Left ventricle myocardium superior (tissue), 1 donor: ENCODE data around the gene BCR. TPM values are rescaled to one million over a fixed set of nuclear protein-coding genes. Genes with fewer than 3 reads are reported as not detected.
A peak's percentile ranks its signal among the peaks of the same experiment; 100 is the strongest.

Experiments used
- ATAC-seq: fragments of 200-7000 bp; cut with Tn5 transposase; one replicate; pipeline ENCODE4 v1.9.1; 2020; ENCODE audit warnings: mild to moderate bottlenecking, moderate library complexity
- DNase-seq: peaks from one replicate; pipeline ENCODE4 v3.0.0-alpha.2; 2020
- intact Hi-C: fragments of 100-400 bp; cut with micrococcal nuclease; formaldehyde crosslinking; loops from one replicate; pipeline ENCODE4 v1.11.0; 2022
- total RNA-seq: library from RNA; stranded (reverse); fragmentation: NEBNext Ultra II Directional; extraction: Animal tissue kit (Norgen Biotek cat#: 25700); gene quantifications from one replicate; pipeline ENCODE4 v1.2.1, GENCODE V29; 2021
- donor health status: DM: no; HTN: yes; CAD: no; lungs with severe emphysema.

Gene BCR
- total RNA-seq, 1 donor from 2014 or later, result 25.0 TPM

DNA sequence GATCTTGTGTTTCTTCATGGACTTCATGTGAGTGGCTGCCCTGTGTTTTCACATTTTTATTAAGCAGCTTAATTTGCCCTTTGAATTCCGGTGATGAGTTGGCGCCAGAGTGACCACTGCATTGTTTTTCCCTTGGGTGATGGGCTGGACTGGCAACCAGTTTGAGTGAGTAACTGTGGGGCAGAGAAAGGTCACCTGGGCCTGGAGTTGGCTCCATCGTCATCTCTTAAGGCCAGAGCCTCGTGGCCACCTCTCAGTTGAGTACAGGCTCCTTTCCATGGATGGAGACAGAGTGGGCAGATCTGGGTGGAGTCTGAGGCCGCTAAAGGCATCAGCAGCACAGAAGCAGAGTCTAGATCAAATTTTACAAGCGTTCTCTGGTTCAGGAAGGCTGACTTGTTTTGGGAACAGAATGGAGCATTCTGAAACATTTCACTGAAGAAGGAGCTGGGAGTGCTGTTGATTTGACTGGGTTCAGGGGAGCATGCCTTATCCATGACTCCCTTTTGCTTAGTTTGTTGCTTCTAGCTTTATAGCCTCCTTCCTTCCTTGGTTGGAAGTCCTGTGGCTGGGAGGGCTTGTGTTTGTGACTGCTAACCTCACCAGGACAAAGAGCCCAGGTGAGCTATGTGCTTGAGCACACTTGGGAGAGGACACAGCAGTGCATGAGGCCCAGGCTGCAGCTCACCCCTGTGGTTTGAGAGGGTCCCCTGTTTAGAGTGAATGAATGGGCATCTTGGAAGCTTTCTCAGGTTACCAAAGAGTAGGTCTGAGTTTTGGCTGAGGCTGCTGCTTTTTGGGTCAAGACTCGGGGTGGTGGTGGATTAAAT lies 7.8 kb downstream of the BCR start:
- ATAC-seq, result no peak
- intact Hi-C loops, result no loop called here
- DNase-seq, result no peak

- ATAC-seq, result peak; percentile 85
- intact Hi-C loops, result no loop called here
These were observed 10.2 kb downstream of the BCR start for GRCh38 chr22:23190526-23190925.

DNA sequence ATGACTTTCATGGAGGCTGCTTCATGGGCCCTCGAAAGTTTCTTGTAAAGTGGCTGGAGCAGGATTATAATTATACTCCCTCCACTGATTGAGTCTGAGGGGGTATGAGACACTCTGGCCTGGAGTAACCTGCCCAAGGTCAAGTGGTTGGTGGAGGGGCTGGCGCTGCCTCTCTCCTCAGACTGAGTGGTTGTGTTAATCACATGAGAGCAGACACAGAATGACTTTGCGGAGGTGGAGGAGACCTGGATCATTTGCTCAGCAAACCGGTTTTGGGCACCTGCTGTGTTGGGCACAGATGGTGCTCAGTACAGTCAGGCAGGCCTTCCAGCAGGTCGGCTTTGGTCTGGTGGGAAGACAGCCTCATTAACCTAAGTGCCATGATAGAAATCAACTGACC lies 11.8 kb downstream of the BCR start:
- ATAC-seq (peak; percentile 77), DNase-seq (peak; percentile 45)
- intact Hi-C loops, result no loop called here

More at GRCh38 chr22:23190526-23190925, 10.2 kb downstream of the BCR start:
- peak; percentile 50 for DNase-seq

DNA sequence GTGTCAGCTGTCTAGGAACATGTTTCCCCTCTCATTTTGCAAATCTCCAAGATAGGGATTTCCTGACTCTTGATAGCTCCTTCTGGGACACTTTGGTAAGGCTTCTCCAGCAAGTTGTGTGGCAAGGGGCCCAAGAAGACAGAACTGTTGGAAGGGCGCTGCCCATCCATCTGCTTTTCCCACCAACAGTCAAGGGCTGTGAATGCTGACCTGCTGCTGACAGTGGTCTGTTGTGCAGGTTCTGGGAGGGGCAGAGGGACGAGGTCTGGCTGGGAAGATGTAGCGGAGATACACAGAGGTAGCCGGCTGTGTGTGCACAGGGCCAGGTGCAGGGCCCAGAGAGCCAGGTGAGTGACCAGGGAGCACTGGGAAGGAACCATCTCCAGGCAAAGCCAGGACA lies 12.2 kb downstream of the BCR start:
- DNase-seq, result no peak
- ATAC-seq, result no peak
- intact Hi-C loops, result no loop called here

DNA sequence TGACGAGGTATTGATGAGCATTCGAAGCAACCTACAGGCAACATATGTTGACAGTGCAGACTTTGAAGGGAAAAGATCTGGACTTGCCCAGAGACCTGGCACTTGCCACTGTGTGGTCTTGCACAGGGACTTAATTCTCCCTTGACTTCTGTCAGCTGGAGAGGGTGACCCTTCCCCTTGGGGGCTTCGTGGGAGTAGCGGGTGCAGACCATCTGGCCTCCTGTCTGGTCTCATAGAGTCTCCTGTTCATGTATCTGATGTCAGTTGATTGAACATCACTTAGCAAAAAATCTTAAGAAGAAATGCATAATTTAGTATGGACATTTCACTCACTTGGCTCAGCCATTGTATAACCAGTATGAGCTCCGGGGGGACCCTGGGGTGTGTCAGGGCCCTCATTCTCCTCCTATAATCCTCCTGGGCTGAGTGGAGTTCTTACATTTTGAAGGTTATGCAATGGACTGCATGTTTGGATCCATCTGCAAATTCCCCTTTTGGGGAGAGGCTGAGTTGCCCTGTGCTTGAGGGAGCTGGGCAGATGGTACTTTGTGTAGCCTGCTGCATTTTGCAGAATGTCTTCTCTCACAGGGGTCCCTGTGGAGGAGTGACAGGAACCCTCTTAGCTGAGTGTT lies 13.0 kb downstream of the BCR start:
- intact Hi-C loops, result no loop called here
- DNase-seq, result no peak
- ATAC-seq, result no peak

DNA sequence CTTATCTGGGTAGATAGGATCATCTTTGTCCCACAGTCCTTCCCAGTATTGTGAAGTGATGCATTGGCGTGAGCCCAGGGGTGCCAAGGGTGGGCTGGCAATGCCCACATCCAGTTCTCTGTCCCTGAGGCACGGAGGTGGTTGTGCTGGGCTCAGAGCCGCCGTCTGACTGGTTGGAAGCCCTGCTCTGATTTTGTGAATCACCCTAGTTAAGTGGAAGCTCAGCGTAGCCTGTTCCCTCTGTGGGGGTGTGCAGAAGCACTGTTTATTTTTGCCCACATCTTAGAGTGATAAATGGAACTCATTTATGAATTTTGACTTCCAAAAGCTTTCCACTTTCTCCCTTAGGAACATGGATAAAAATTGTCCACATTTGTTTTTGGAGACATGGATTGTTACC lies 13.6 kb downstream of the BCR start:
- intact Hi-C loops, result no loop called here
- no peak for ATAC-seq

DNA sequence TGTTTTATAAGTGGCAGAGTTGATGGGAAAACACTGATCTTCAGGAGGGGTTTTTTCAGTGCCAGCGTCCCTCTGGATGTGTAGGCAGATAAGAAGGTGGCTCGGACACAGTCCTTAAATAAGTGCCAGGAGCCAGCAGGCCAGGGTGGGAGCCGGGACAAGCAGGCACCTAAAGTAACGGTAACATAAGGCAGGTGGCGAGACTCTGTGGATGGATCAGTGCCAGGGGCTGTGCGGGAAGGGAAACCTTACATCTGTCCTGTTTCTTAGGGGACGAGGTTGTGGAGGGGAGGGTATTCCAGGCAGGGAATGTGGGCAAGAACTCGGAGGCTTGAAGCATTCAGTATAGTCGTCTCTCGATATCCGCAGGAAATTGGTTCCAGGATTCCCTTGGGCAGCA lies 15.9 kb downstream of the BCR start:
- ATAC-seq (no peak), DNase-seq (no peak)
- intact Hi-C loops, result no loop called here

More for the DNA sequence above, 13.6 kb downstream of the BCR start:
- DNase-seq, result no peak

GRCh38 chr22:23197836-23198235 lies 17.5 kb downstream of the BCR start:
- intact Hi-C loops, result no loop called here
- ATAC-seq, result no peak
- DNase-seq, result no peak

- no peak for ATAC-seq
- intact Hi-C loops, result no loop called here
- DNase-seq, result no peak
These were observed 18.9 kb downstream of the BCR start for GRCh38 chr22:23199159-23199558.

- intact Hi-C loops, result no loop called here
- ATAC-seq, result no peak
- DNase-seq, result peak; percentile 19
These were observed 20.6 kb downstream of the BCR start for GRCh38 chr22:23200898-23201297.

DNA sequence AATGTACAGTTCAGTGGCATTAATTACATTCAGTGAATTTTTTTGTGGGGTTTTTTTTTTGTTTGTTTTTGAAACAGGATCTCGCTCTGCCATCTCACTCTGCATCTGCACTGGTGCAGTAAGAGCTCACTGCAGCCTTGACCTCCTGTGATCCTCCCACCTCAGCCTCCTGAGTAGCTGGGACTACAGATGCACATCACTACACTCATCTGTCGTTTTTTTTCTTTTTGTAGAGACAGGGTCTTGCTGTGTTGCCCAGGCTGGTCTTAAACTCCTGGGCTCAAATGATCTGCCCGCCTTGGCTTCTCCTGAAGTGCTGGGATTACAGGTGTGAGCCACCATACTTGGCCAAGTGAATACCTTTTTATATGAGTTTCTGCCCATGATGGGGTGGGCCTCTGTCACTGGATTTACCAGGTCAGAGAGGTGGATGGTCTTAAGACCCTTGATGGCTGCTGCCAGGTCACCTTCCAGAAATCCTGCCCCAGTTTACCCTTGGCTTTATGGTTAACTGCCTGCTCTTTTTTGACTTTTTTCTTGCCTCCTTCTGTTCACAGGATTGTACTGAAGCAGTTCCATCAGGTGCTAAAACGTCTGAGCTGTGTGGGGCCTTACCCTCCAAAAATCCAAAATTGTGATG lies 22.6 kb downstream of the BCR start:
- no peak for DNase-seq
- intact Hi-C loops, result no loop called here
- ATAC-seq, result no peak

- DNase-seq (no peak), ATAC-seq (no peak)
- intact Hi-C loops, result no loop called here
These were observed 23.3 kb downstream of the BCR start for GRCh38 chr22:23203452-23204124.

DNA sequence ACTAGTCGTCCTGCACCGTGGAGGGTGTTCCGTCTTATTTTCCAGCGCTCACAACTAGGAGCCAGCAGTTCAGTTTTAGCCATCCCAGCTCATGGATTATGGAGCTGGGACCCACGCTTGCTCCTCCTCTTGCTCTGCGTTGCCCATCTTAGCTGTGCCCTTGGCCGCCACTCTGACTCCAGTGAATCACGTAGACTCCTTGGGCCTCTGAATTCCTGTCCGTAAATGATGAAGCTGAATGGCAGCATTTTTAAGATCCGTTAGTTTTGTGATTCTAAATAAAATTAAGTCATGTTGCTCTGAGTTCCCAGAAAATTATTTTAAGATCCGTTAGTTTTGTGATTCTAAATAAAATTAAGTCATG lies 23.8 kb downstream of the BCR start:
- DNase-seq, result no peak
- no peak for ATAC-seq
- intact Hi-C loops, result no loop called here

DNA sequence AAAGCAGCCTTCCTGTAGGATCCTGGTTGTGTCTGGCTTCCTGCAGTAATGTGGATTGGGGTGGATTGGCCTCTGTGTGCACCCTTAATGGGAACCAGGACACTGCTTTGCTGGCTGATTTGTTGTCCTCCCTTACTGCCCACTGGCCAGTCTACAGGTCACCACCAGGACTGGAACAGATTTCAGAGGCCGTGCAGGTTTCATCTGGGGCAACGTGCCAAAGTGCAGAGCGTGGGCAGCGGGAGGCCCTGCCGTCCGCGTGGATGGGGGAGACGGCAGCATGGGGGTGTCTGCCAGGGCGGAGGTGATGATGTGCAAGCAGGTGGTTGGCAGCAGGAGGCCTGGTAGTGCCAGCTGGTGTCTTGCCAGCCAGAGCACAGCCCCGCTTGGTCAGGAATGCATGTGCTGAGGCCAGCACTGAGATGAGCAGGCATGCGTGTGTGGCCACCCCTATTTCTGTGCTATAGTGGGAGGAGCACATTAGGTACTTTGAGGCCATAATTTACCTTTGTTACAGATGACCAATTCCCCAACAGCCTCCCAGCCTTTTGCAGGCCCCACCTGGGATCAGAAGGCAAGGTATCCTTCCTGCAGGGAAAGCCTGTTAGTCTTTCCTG lies 24.3 kb downstream of the BCR start:
- DNase-seq (peak; percentile 92), ATAC-seq (peak; percentile 96)
- intact Hi-C loops, result no loop called here

- DNase-seq, result no peak
- no peak for ATAC-seq
- intact Hi-C loops, result no loop called here
These were observed 25.2 kb downstream of the BCR start for GRCh38 chr22:23205339-23206049.

DNA sequence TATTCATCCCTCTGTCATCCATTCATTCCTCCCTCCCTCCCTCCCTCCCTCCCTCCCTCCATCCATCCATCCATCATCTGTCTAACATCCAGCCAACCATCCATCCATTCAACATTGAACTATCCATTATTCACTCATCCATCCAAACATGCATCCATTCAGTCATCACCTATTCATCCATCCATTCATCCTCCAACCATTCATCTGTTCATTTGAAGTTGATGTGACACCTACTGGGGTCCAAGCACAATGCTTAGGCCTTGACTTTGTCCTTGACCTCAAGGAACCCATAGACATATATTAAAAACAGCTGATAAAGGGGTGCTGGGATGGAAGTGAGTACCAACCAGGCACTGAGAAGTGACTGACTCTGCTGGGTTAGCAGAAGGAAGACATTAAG lies 26.6 kb downstream of the BCR start:
- no peak for DNase-seq
- intact Hi-C loops, result no loop called here
- no peak for ATAC-seq

DNA sequence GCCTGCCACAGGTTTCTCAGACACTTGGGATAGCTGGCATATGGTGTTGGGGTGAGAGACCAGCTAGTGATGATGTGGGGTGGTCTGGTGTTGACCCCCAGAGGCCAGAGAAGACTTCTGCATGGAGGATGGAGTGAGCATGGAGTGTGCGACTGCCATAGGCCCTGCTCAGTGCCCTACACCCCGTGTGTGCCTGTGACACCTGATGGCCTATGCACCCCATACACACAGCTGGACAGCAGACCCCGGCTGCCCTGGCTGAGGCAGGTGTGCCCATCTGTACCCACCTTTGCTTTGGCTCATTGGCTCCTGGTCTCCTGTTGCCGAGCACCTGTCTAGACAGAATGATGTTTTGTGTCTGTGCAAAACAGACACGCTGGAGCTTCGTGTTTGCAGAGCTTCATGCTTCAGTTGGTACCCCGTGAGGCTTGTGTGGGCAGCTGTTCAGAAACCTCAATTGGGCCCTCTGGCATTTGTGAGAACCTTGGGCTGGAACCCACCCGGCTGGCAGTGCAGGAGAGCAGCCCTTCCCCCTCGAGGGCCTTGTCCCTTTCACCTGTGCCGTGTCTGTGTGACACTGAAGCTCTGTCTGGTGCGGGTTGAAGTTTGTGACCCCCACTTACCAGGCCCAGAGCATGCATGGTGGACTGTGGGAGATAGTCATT lies 27.6 kb downstream of the BCR start:
- intact Hi-C loops, result no loop called here
- no peak for ATAC-seq

GRCh38 chr22:23210428-23211170 lies 30.3 kb downstream of the BCR start:
- ATAC-seq, result no peak
- DNase-seq, result no peak

More for the DNA sequence above, 27.6 kb downstream of the BCR start:
- no peak for DNase-seq

More at GRCh38 chr22:23210428-23211170, 30.3 kb downstream of the BCR start:
- intact Hi-C loops, result no loop called here
